ENCODE measurements around the gene USP13.

The USP13 gene

GRCh38 chr3:179720196-179720595, 67.4 kb downstream of the USP13 start:
- DNase-seq: no peak
- H3K4me1 ChIP-seq: peaks cover 0 to 21% (median 0%) of the 10 kb centered on the region in 4 donors
- H3K36me3 ChIP-seq: peaks cover 12 to 27% (median 18%) of the 10 kb centered on the region in 3 donors
- no peak overlapping the region for H3K4me3 ChIP-seq
- TF ChIP-seq CTCF (IDR thresholded peaks at IDR 0.05): no peak
- H3K27me3 ChIP-seq: no peaks in the 10 kb centered on the region
- intact Hi-C loops (cut with DNase I; ENCODE audit: low total_unique reads): no loop called here
- no peak overlapping the region for H3K27ac ChIP-seq
- H3K9me3 ChIP-seq: no peaks in the 10 kb centered on the region

GRCh38 chr3:179723617-179724016, 70.8 kb downstream of the USP13 start:
- peaks cover 12 to 27% (median 18%) of the 10 kb centered on the region in 3 donors for H3K36me3 ChIP-seq
- intact Hi-C loops (cut with DNase I; ENCODE audit: low total_unique reads): no loop called here
- TF ChIP-seq CTCF (IDR thresholded peaks at IDR 0.05): no peak

GRCh38 chr3:179726075-179726699, 73.3 kb downstream of the USP13 start:
- no peak for DNase-seq
- Histone ChIP-seq H3K4me3 (no peak overlapping the region), H3K27me3 (no peaks in the 10 kb centered on the region), H3K36me3 (peaks cover 17 to 37% (median 28%) of the 10 kb centered on the region in 3 donors), H3K27ac (no peak overlapping the region), H3K9me3 (no peaks in the 10 kb centered on the region), H3K4me1 (no peaks in the 10 kb centered on the region)
- no peak for TF ChIP-seq CTCF (IDR thresholded peaks at IDR 0.05)
- intact Hi-C loops (cut with DNase I; ENCODE audit: low total_unique reads): no loop called here

More at GRCh38 chr3:179723617-179724016, 70.8 kb downstream of the USP13 start:
- H3K27me3 ChIP-seq: no peaks in the 10 kb centered on the region
- no peak for DNase-seq
- no peak overlapping the region for H3K4me3 ChIP-seq
- H3K9me3 ChIP-seq: no peaks in the 10 kb centered on the region
- H3K4me1 ChIP-seq: no peaks in the 10 kb centered on the region
- no peak overlapping the region for H3K27ac ChIP-seq

GRCh38 chr3:179729086-179729485, 76.2 kb downstream of the USP13 start:
- no peak for TF ChIP-seq CTCF (IDR thresholded peaks at IDR 0.05)
- Histone ChIP-seq H3K9me3 (no peaks in the 10 kb centered on the region), H3K4me3 (no peak overlapping the region), H3K27me3 (no peaks in the 10 kb centered on the region), H3K36me3 (peaks cover 12 to 40% (median 35%) of the 10 kb centered on the region in 3 donors), H3K4me1 (no peaks in the 10 kb centered on the region), H3K27ac (no peak overlapping the region)
- intact Hi-C loops (cut with DNase I; ENCODE audit: low total_unique reads): no loop called here
- DNase-seq: no peak

DNA sequence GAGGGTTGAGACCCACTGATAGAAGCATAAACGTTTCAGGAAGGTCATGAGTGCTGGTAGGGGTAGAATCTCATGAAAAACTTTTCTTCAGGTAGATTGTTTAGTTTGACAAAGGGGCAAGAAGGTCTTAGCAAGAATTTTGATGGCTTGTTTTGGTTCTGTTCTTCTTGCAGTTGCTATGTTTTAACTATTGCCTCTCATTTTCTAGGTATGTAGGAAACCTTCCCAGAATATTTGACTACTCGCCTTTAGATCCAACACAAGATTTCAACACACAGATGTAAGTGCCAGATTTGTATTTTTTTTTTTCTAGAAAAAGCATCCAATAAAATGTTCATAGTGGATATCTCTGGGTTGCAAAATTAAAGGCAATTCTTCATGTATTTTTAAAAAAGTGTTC, 77.1 kb downstream of the USP13 start:
- Histone ChIP-seq H3K9me3 (no peaks in the 10 kb centered on the region), H3K36me3 (peaks cover 12 to 40% (median 35%) of the 10 kb centered on the region in 3 donors), H3K27ac (no peak overlapping the region), H3K4me3 (no peak overlapping the region), H3K4me1 (no peaks in the 10 kb centered on the region), H3K27me3 (no peaks in the 10 kb centered on the region)
- no peak for TF ChIP-seq CTCF (IDR thresholded peaks at IDR 0.05)
- intact Hi-C loops (cut with DNase I; ENCODE audit: low total_unique reads): no loop called here
- DNase-seq: no peak
